GM15510 (cell line): ENCODE data around the gene SELENON.

Source experiments
- POLR2A ChIP-seq: IDR thresholded peaks from 3 replicates; pipeline ENCODE4 v1.6.1; 2011; ENCODE audit warnings: borderline replicate concordance; ENCODE audit not compliant: insufficient read length; ENCODE audit errors: extremely low read depth

The SELENON gene

DNA sequence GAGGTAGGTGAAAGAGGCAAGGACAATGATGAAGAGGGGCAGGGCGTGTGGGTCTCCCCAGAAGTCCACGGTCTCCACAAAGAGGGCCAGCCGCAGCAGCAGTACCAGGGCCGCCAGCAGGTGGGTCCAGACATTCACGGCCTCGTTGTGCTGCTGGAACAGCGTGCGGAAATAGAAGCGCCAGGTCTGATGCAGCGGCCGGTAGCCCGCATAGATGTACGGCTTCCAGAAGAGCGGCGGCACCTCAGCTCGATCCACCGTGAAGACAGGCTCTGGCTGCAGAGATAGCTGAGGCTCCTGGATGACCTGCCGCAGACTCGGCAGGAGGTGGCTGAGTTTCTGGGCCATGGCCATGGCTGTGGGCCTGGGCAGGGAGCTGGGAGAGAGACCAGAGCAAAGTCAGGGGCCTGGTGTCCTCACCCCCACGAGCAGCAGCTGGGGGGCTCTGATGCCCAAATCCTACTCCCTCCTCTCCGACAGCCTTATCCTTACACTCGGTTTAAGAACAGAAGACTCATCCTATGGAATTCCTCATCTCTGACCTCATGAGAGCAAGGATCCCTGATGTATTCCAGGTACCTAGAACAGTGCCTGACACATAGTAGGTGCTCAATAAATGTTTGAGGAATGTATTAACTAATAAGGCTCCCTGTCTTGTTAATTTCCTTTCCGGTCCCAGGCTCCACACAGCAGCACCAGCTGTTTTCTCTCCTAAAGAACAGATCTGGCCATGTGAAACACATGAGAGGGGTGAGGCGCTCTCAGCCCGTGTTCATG is 63.7 kb downstream of the SELENON start:
- no peak for TF ChIP-seq POLR2A

GRCh38 chr1:25864434-25864833 is 64.4 kb downstream of the SELENON start:
- no peak for TF ChIP-seq POLR2A

DNA sequence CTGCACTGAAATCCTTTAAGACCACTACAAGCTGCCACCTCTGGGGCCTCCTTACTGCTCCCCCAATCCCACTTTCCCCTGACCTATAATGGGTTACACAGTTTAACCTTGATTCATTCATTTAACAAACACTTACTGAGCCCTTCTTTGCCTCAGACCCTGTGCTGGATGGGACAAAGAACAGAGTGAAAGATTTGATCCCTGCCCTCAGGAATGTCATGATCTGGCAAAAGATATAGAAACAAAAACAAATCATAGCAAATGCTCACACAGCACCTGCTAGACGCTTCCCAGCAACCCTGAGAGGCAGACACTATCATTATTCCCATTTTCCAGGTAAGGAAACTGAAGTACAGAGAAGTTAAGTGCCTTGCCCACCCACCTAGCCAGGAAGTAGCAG is 66.3 kb downstream of the SELENON start:
- TF ChIP-seq POLR2A, result no peak

DNA sequence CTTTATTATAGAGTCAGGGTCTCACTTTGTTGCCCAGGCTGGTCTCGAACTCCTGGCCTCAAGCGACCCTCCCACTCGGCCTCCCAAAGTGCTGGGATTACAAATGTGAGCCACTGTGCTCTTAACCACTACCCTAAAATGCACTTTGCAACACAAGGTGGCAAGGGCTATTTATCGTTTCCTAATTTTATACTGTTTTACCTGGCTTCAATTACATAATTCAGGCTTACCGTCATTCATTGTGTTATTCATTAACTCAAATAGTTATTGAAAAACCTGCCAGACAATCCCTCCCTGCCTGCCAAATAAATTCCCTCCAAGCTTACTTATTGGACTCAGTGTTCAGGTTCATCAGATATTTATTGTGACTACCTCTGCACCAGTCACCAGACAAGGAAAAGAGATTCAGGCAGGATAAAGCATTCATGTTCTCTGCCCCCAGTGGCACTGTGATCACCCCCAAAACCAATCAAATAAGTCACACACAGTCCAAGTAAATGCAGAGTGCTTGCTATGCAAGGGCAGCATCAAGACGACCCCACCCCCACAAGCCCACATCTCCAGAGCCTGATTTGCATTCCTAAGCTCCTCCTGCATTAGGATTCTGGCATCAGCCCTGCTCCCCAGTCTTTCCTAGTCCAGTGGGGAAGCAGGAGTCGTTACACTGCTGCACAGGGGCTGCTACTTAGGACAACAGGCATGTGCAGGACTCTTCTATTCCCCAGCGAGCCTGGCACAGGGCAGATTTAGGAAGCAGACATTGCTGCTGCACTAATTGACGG is 67.4 kb downstream of the SELENON start:
- no peak for TF ChIP-seq POLR2A
